GM18505 (cell line): ENCODE measurements around the gene SLF1.
"Not testable (repeated sequence)": the region's sequence is repeated elsewhere in the genome, so short reads cannot be mapped to it uniquely, and the experiment has no call there.

Experiments
- ATAC-seq: cut with Tn5 transposase; IDR thresholded peaks from one replicate; pipeline ENCODE4 v1.9.1; 2021; ENCODE audit not compliant: unreplicated experiment
- POLR2A ChIP-seq: IDR thresholded peaks from 4 replicates; pipeline ENCODE4 v1.6.1; 2011; ENCODE audit warnings: borderline replicate concordance; ENCODE audit not compliant: insufficient read depth, insufficient read length; ENCODE audit errors: extremely low read depth

SLF1 gene

DNA sequence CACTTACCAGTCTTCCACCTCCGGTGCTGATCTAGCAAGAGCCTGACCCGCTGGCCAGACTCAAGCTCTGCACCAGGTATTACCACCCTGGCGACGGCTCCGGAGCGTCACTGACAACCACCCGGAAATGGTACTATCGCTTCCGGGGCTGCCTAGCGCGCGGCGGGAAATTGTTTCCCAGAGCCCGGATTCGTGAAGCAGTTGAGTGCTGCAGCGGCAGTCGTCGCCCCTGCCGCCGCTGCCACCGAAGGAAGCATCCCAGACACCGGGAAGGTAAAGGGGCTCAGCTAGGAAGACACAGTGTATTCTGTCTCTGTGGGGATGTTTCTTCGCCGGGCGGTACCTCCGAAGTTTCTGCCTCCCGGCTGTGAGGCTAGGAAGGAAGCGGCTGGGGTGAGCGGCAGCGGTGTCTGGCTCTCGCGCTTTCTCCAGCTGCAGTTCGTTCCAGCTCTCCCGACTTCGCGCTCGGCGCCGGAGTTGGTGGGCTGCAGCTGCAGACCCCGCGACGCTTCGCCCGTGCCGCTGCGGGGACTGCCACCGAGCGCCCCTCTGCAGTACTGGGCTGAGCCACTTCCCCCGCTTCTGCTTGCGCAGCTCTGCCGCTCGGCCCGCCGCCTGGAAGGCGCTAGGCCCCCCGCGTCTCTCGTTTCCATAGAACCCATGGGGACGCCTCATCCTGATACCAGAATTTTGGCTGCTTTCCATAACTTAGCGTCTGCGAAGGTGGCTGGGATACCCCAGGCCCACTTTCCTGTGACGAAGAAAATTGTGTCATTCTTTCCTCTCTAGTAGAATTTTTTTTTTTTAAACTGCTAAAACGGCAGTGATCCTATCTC lies at the start of gene SLF1, which contains the start of gene KIAA0825:
SLF1 (plus strand) TSS at position 177 of the 836 bp plus-strand sequence. CDS start 10,142 bp downstream, outside the sequence.
KIAA0825 (minus strand) TSS at position 112 of the 836 bp plus-strand sequence. CDS start 81,478 bp downstream, outside the sequence.
- peak; percentile 96 for ATAC-seq
- TF ChIP-seq POLR2A: peak; percentile 71

DNA sequence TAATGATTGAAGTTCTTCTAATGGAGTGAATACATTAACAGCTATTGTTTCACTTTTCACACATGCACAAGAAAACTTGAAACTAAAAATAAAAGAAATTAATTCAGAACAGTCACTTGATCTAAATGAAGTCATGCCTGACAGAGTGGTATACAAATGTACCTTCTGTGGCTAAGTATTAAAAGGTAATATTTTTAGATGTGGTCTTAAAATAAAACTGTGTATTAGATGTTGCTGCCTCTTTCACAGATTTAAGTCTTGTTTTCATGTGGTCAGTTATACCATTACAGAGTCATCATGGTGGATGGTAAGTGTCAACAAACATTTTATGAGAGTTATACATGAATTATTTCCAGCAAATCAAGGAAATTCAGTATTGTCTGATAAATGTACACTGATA lies 47.1 kb upstream of the SLF1 start:
- TF ChIP-seq POLR2A: no peak
- no peak for ATAC-seq

DNA sequence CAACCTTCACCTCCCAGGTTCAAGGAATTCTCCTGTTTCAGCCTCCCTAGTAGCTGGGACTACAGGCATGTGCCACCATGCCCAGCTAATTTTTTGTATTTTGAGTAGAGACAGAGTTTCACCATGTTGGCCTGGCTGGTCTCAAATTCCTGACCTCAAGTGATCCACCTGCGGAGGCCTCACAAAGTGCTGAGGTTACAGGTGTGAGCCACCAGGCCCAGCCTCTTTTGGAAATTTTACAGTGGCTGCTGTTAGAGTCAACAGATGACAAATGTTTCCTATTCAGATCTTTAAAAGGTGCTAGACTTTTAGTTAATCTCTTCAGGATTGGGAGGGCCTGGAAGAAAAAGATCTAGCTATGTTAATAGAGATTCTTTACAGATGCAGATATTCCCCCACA lies 45.1 kb upstream of the SLF1 start:
- ATAC-seq: not testable (repeated sequence)

- no peak for ATAC-seq
- no peak for TF ChIP-seq POLR2A
Observed at GRCh38 chr5:94575196-94575595, 43.3 kb upstream of the SLF1 start.

- peak; percentile 73 for ATAC-seq
- no peak for TF ChIP-seq POLR2A
Observed at GRCh38 chr5:94577466-94578245, 40.8 kb upstream of the SLF1 start.

GRCh38 chr5:94595281-94595840 lies 23.1 kb upstream of the SLF1 start:
- no peak for ATAC-seq
- TF ChIP-seq POLR2A: no peak

DNA sequence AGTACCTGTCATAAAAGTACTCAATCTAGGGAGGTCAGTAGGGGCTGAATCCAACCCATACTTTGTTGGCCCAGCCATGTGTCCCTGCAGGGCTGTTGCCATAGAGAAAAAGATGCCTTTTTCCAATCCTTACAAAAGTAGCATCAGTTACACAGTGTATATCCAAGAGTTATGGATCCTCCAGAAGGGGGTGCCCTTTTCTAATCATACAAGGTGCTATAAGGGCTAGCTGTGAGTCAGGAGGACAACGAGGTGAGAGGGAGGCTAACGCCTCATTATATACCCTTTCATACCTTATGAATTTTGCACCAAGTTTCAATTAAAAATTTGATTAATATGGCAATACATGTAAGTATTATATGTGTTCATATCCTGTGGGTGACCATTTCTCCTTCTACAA lies 4.9 kb upstream of the SLF1 start:
- no peak for TF ChIP-seq POLR2A
- no peak for ATAC-seq

DNA sequence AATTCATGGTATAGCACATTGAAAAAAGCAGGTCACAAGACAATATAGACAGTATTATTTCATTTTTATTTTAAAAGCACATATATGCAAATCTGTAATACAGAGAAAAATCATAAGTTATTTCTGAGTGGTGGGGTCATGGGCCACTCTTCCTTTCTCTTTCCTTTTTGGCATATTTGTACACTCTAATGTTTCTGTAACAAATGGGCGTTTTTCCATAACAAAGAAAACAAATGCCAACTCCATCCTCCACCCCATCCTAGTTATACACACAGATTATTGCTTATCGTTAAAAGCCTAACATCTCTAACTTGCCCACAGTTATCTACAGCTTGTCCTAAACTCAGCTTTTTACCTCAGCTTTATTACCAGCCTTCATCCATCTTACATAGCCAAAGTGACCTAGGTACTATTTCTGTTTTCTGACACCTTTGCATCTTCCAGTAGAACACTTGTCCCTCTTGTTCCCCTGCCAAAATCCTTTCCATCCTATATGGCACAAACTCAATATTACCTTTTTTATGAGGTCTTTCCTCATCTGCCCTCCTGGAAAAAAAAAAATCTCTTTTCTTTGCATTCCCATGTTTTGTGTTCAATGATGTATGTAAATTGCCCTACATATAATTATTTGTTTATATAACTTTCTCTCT lies 4.2 kb upstream of the SLF1 start:
- no peak for TF ChIP-seq POLR2A
- ATAC-seq: no peak

GRCh38 chr5:94615862-94616261 lies 2.6 kb upstream of the SLF1 start:
- ATAC-seq: no peak
- no peak for TF ChIP-seq POLR2A

GRCh38 chr5:94618029-94618492 lies 408 bp upstream of the SLF1 start:
- TF ChIP-seq POLR2A: no peak
- ATAC-seq: no peak

DNA sequence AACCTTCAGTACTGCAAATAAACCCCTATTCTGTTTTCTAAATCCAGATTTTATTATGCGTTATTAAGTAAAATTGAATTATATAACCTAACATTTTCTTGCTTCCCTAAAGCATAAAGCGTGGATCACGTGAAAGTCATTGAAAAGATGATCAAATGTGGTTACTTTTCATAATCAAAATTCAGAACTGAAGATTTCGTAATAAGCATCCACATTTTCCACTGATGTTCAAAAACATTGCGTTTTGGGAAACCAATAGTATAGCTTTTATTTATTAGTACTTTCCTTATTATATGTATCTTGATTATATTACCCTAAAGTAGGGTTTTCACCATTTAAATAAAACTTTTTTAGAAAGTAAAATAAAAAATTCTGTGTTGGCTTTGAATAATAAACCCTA lies 1.8 kb downstream of the SLF1 start:
- TF ChIP-seq POLR2A: no peak
- no peak for ATAC-seq

- ATAC-seq: no peak
Observed at GRCh38 chr5:94621763-94622162, 3.3 kb downstream of the SLF1 start.

DNA sequence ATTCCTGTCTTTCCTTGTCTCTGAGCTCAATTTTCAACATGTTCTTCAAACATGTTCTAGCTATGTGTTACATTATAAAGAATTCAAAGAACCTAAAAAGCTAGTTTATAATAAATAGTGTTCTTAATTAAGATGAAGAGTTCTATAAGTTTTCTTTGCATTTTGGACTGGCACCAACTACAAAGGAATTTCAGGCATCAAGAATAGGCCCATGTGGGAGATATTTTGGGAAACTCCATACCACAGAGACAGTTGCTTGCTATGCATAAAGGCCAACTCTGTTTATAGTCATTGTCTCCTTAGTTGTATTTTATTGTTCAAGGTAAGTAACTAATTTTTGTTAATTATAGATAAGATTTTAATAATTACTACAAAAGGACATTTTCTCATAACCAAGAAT lies 4.5 kb downstream of the SLF1 start:
- ATAC-seq: no peak
- TF ChIP-seq POLR2A: no peak

More at GRCh38 chr5:94621763-94622162, 3.3 kb downstream of the SLF1 start:
- TF ChIP-seq POLR2A: no peak
